HepG2 (cell line): Measurements from ENCODE around the gene TMEM8B. TPM values are rescaled to one million over a fixed set of nuclear protein-coding genes. Genes with fewer than 3 reads are reported as not detected.

Experiments
- ATAC-seq: fragments of 200-7000 bp; cut with Tn5 transposase; 3 replicates; pipeline ENCODE4 v1.9.1; 2020; ENCODE audit warnings: mild to moderate bottlenecking, moderate library complexity
- BruUV-seq: library from RNA; stranded (reverse); fragments of 400-500 nt; replicated peaks from 2 replicates; lab custom pipeline; 2021; lab: Mats Ljungman, UMichigan
- CTCF ChIA-PET: fragments of 300-600 bp; formaldehyde crosslinking; extraction: SDS; loops from one replicate; lab custom pipeline; 2021; ENCODE audit warnings: low total read pairs, inconsistent platforms, low intra/inter-chr PET ratio; lab: Yijun Ruan, JAX
- POLR2A ChIA-PET: fragments of 350-600 bp; sonication (Branson Sonifier 250); formaldehyde crosslinking; loops from one replicate; lab custom pipeline; 2020; ENCODE audit warnings: antibody characterized with exemption, inconsistent platforms; lab: Yijun Ruan, JAX
- DNase-seq: peaks from one replicate; pipeline ENCODE4 v3.0.0-alpha.2; 2015; ENCODE audit warnings: low spot score
- FAIRE-seq: peaks from 3 replicates; lab custom pipeline; 2011; peaks lifted over from hg19 to GRCh38; lab: Jason Lieb, UNC
- H2AFZ ChIP-seq: one replicate; pipeline ENCODE4 v1.6.1; 2011; ENCODE audit warnings: low read length, inconsistent platforms
- H3K27ac ChIP-seq: fragments of 300-600 bp; 3 replicates; pipeline ENCODE4 v1.8.0; 2011; ENCODE audit warnings: mixed run types, mild to moderate bottlenecking, mixed read lengths, low read length, inconsistent platforms; ENCODE audit not compliant: insufficient read depth; ENCODE audit errors: extremely low read length
- H3K27me3 ChIP-seq, 2 experiments: fragments of 200-600 bp in 1 of 2; 2 replicates in 1 of 2; 3 replicates in 1 of 2; pipeline versions ENCODE4 v1.6.0 to v1.8.0; 2011; ENCODE audit warnings: low read length in 2 of 2, mild to moderate bottlenecking in 2 of 2, moderate library complexity in 2 of 2, inconsistent platforms in 1 of 2; ENCODE audit not compliant: insufficient read depth in 2 of 2, control insufficient read depth in 1 of 2
- H3K36me3 ChIP-seq, 2 experiments: fragments of 200-600 bp in 1 of 2; replicated peaks in 1 of 2; 2 replicates in 1 of 2; 3 replicates in 1 of 2; pipeline versions ENCODE4 v1.5.1 to v1.8.0; 2011; ENCODE audit warnings: low read length in 2 of 2, inconsistent platforms in 1 of 2; ENCODE audit not compliant: insufficient read depth in 2 of 2, control insufficient read depth in 1 of 2
- H3K4me1 ChIP-seq: 2 replicates; pipeline ENCODE4 v1.5.1; 2012; ENCODE audit warnings: low read length, inconsistent platforms; ENCODE audit not compliant: insufficient read depth
- H3K4me2 ChIP-seq: 2 replicates; pipeline ENCODE4 v1.6.0; 2011; ENCODE audit warnings: low read depth, low read length, inconsistent platforms
- H3K4me3 ChIP-seq, 3 experiments: fragments of 200-600 bp in 1 of 3; sonication (generic), shearing (Covaris generic) in 1 of 3; replicated peaks in 1 of 3; 2 replicates each; pipeline ENCODE4 v1.5.1; 2011 to 2016; ENCODE audit warnings: low read length in 3 of 3, inconsistent platforms in 2 of 3, low read depth in 2 of 3, mild to moderate bottlenecking in 2 of 3, control low read depth in 1 of 3, mixed read lengths in 1 of 3; ENCODE audit not compliant: insufficient read depth in 1 of 3
- H3K79me2 ChIP-seq: one replicate; pipeline ENCODE4 v1.6.1; 2011; ENCODE audit warnings: low read length, inconsistent platforms; ENCODE audit not compliant: insufficient read depth
- H3K9ac ChIP-seq: 2 replicates; pipeline ENCODE4 v1.6.0; 2011; ENCODE audit warnings: mild to moderate bottlenecking, low read depth, low read length, inconsistent platforms; ENCODE audit not compliant: insufficient read depth
- H3K9me3 ChIP-seq: 2 replicates; pipeline ENCODE4 v1.5.1; 2012; ENCODE audit warnings: mild to moderate bottlenecking, low read length
- H4K20me1 ChIP-seq: 2 replicates; pipeline ENCODE4 v1.6.0; 2011; ENCODE audit warnings: inconsistent platforms, mild to moderate bottlenecking, low read length, moderate library complexity; ENCODE audit not compliant: insufficient read depth
- ARID3A ChIP-seq: IDR thresholded peaks from 2 replicates; pipeline ENCODE4 v1.6.1; 2012; ENCODE audit warnings: low read depth, low read length, improper control_type of control experiment
- ATF5 ChIP-seq: sonication (generic); formaldehyde crosslinking; IDR thresholded peaks from 2 replicates; pipeline ENCODE4 v1.4.0; 2020; ENCODE audit warnings: mild to moderate bottlenecking, low read depth, missing genetic modification reagents
- MAFG ChIP-seq: sonication (generic); formaldehyde crosslinking; IDR thresholded peaks from 2 replicates; pipeline ENCODE4 v1.5.1; 2020; ENCODE audit warnings: mild to moderate bottlenecking, missing genetic modification reagents
- MED1 ChIP-seq: sonication (generic); formaldehyde crosslinking; IDR thresholded peaks from 2 replicates; pipeline ENCODE4 v1.4.0; 2020; ENCODE audit warnings: missing genetic modification reagents
- PBX3 ChIP-seq: sonication (generic); formaldehyde crosslinking; IDR thresholded peaks from 2 replicates; pipeline ENCODE4 v1.8.1; 2023; ENCODE audit warnings: missing genetic modification reagents, inconsistent platforms, borderline replicate concordance
- SP4 ChIP-seq: sonication (generic); formaldehyde crosslinking; IDR thresholded peaks from 2 replicates; pipeline ENCODE4 v1.8.1; 2023; ENCODE audit warnings: mild to moderate bottlenecking, missing genetic modification reagents
- TCF12 ChIP-seq, 2 experiments: fragments of 450-650 bp in 1 of 2; sonication (generic) in 1 of 2; formaldehyde crosslinking in 1 of 2; IDR thresholded peaks; 2 replicates each; pipeline versions ENCODE4 v1.6.1 to v1.8.0; 2017 to 2022; ENCODE audit warnings: antibody characterized with exemption in 1 of 2, mild to moderate bottlenecking in 1 of 2, missing genetic modification reagents in 1 of 2, moderate library complexity in 1 of 2
- ZC3H13 ChIP-seq: sonication (generic); formaldehyde crosslinking; IDR thresholded peaks from 2 replicates; pipeline ENCODE4 v1.8.1; 2023; ENCODE audit warnings: mild to moderate bottlenecking, missing genetic modification reagents, moderate library complexity
- ZNF124 ChIP-seq: sonication (generic); formaldehyde crosslinking; IDR thresholded peaks from 2 replicates; pipeline ENCODE4 v1.4.0; 2020; ENCODE audit warnings: missing genetic modification reagents
- ZNF451 ChIP-seq: sonication (generic); formaldehyde crosslinking; IDR thresholded peaks from 2 replicates; pipeline ENCODE4 v1.5.0; 2020; ENCODE audit warnings: mild to moderate bottlenecking, missing genetic modification reagents
- ZNF570 ChIP-seq: sonication (generic); formaldehyde crosslinking; IDR thresholded peaks from 2 replicates; pipeline ENCODE4 v1.4.0; 2020; ENCODE audit warnings: mild to moderate bottlenecking, missing genetic modification reagents, borderline replicate concordance
- ZNF672 ChIP-seq: sonication (generic); formaldehyde crosslinking; IDR thresholded peaks from 2 replicates; pipeline ENCODE4 v1.8.1; 2022; ENCODE audit warnings: missing genetic modification reagents
- ZNF782 ChIP-seq: sonication (generic); formaldehyde crosslinking; IDR thresholded peaks from 2 replicates; pipeline ENCODE4 v1.4.0; 2020; ENCODE audit warnings: missing genetic modification reagents, mild to moderate bottlenecking, borderline replicate concordance
- ZNF879 ChIP-seq: sonication (generic); formaldehyde crosslinking; IDR thresholded peaks from 2 replicates; pipeline ENCODE4 v1.8.1; 2023; ENCODE audit warnings: missing genetic modification reagents
- WGBS: methylation state at CpG from one replicate; pipeline ENCODE4 v1.1.6; 2017; ENCODE audit warnings: low lambda C conversion rate; 5-methylcytosine and 5-hydroxymethylcytosine counted together
- in situ Hi-C: cut with HindIII; loops from 2 replicates; pipeline ENCODE4 v1.10.0; 2017; ENCODE audit warnings: low pct_unique_long_range_greater_than_20kb; ENCODE audit not compliant: extremely low pct_ligation_motif_present
- intact Hi-C: fragments of 100-400 bp; cut with micrococcal nuclease; formaldehyde crosslinking; loops from one replicate; pipeline ENCODE4 v1.10.0; 2022; ENCODE audit not compliant: unreplicated experiment
- polyA plus RNA-seq, 8 experiments: library from polyadenylated mRNA; depleted of rRNA in 3 of 8; stranded (reverse) in 7 of 8; unstranded in 1 of 8; fragments of >200 nt; fragmentation: Illumina TruSeq in 4 of 8; extraction: Trizol in 4 of 8; gene quantifications; 2 replicates each; pipeline versions ENCODE4 v1.2.1 to v1.2.3, GENCODE V29; 2011 to 2016; ENCODE audit warnings: low read depth in 4 of 8, missing spikeins in 1 of 8, mixed read lengths in 1 of 8; ENCODE audit not compliant: insufficient read depth in 1 of 8
- total RNA-seq, 5 experiments: library from RNA; depleted of rRNA; stranded (reverse); fragments of >200 nt; fragmentation: Illumina TruSeq; extraction: Trizol; gene quantifications; 2 replicates each; pipeline ENCODE4 v1.2.3, GENCODE V29; 2016; ENCODE audit warnings: low read depth in 1 of 5

The TMEM8B gene
- total and polyA plus RNA-seq, 2 of the 13 experiments (the other 11 are each of a cell fraction or from before 2014, with no cell fraction given) = 2.1 to 2.7 TPM

GRCh38 chr9:35832814-35833213 lies 3.8 kb downstream of the TMEM8B start:
- H3K27ac ChIP-seq = no peak overlapping the region
- in situ Hi-C loops (no loop called here), intact Hi-C loops (no loop called here)
- H3K27me3 ChIP-seq = no peaks in the 10 kb centered on the region
- POLR2A ChIA-PET = no interaction called here
- peaks cover 68% of the 10 kb centered on the region for H3K4me1 ChIP-seq
- H3K36me3 ChIP-seq = no peaks in the 10 kb centered on the region
- H3K4me3 ChIP-seq = no peak overlapping the region
- no peak overlapping the region for H3K9ac ChIP-seq
- no peak overlapping the region for H2AFZ ChIP-seq
- DNase-seq = no peak
- TF ChIP-seq ZC3H13 (CRISPR knock-in tag) (no peak), ARID3A (no peak), SP4 (no peak), MED1 (CRISPR knock-in tag) (no peak), ZNF672 (no peak), ZNF879 (CRISPR knock-in tag) (no peak), MAFG (CRISPR knock-in tag) (no peak), TCF12 (IDR thresholded peaks at IDR 0.05) (no peak), TCF12 (CRISPR knock-in tag; IDR thresholded peaks at IDR 0.05) (no peak), ZNF451 (CRISPR knock-in tag) (no peak), ZNF570 (CRISPR knock-in tag) (no peak), ZNF782 (CRISPR knock-in tag) (no peak), ZNF124 (CRISPR knock-in tag) (no peak), ATF5 (no peak), PBX3 (CRISPR knock-in tag) (no peak)
- TF ChIP-seq, all 625 proteins: peak for 0
- BruUV-seq = no TSS peak
- Histone ChIP-seq H3K4me2 (no peak overlapping the region), H4K20me1 (no peaks in the 10 kb centered on the region), H3K9me3 (no peaks in the 10 kb centered on the region), H3K79me2 (no peaks in the 10 kb centered on the region)
- no peak for FAIRE-seq
- no peak for ATAC-seq
- CTCF ChIA-PET = no interaction called here
- WGBS = 65% methylated on average over 5 of the region's 5 CpGs
